ENCODE data around the gene TMEM255B.

The TMEM255B gene

GRCh38 chr13:113859311-113860050, 100.5 kb downstream of the TMEM255B start:
- DNase-seq (ENCODE audit: low read depth, low spot score), result no peak

DNA sequence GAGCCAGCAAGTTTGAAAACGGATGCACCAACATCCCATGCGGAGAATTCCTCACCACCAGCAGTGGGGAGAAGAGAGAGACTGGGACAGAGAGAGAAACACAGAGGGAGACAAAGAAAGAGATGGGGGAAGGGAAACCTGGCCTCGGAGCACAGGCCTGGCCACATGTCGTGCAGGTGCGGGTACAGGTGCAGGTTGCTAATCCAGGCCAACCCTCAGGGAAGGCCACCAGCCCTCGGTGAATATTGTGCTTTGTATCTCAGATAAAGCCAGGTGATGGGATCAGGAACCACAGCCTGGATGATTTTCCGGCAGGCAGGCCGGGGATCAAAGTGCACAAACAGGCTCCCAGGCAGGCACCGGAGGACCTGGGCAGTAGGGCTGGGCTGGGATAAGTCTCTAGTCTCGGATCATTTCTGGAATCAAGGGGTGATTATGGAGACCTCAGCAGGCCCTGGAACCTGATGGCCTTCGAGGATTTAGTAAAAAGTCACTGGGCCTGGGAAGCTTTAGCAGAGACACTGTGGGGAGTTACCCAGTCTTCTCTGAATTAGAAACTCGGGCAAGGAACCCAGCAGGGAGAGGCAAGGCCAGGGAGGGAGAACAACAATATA, 101.1 kb downstream of the TMEM255B start:
- no peak for DNase-seq (ENCODE audit: low read depth, low spot score)

DNA sequence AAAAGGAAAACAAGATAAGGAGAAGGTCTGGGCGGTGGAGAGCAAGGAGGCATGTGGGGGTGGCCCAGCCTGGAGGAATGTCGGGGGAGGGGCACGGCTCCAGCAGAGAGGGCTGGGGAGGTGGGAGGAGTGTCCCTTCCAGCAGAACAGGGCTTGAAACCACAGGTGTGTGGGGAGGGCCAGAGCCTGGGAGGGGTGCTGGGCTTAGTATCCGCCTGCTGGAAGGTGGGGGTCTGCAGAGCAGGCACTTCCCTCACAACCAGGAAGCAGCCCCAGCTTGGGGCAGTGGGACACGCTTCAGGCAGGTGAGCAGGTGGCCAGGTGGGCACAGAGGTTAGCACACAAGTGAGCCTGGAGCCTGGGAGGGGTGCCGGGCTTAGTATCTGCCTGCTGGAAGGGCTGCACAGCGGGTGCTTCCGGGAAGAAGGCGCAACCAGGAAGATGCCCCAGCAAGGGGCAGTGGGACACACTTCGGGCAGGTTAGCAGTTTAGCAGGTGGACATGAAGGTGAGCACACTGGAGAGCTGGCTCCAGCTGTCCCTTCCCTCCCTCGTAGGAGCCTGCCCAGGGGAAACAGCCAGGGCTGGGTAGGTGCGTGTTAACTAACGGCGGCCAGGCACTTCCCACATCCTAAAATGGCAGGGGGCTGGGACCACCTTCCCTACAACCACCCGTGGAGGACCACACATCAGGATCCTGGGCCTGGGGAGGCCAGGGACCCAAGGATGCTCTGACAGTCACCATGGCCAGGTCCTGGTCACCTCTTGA, 101.8 kb downstream of the TMEM255B start:
- DNase-seq (ENCODE audit: low read depth, low spot score), result no peak

- no peak for DNase-seq (ENCODE audit: low read depth, low spot score)
These were observed 102.5 kb downstream of the TMEM255B start for GRCh38 chr13:113861433-113862030.

DNA sequence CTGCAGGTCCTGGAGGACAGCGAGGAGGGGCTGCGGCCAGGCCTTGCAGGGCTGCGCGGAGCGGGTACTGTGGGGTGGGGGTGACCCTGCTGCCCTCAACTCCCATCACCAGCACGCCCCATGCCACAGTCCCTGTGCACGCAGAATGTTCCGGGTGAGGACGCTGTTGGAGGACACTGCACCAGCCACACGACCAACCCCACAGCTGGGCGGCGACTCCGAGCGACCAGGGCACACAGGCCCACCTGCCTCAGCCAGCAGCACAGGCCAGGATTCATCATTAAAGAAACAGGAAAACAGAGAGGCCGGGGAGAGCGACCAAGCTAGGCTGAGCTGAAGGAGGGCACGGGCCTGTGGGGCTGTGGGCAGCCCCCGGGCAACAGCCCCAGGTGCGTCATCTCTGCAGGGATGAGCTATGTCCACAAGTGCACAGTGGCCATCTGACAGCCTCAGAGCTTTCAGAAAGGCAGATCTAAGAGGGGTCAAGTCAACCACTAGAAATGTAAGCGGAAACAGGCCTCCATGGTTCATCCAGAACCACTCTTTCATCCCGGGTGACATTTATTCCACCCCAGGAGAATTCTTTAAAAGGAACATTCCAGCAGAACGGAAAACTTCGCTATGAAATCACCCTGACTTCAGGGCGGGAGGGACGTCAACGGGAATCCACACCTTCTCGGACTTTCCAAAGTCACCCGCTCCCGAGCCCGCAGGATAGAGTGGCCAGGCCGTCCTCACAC, 103.3 kb downstream of the TMEM255B start:
- DNase-seq (ENCODE audit: low read depth, low spot score), result no peak

DNA sequence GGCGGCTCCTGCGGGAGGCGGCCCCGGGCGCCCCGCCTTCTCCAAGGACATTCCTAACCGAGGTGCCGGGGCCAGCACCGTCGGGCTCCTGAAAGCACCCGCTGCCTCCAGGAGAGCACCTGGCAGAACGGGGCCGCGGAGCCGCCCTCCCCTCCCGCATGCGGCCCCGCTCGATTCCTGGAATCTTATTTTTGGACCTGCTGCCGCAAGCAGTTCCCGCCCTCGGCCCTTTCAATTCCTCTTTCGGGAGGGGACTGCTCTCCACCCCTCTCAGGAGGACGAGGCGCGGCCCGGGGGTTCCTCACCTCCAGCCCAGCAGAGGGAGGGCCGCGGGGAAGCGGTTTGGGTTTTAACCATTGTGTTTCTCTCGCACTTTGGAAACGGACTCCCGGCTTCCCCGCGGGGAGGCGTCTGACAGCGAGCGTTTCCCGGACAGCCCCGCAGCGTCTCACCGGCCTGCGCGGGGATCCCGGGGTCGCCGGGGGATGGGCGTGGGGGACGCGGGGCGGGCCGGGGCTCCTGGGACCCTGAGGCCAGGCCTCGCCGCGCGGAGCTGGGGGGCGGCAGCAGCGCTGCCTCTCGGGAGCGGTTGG, 104.0 kb downstream of the TMEM255B start:
- DNase-seq (ENCODE audit: low read depth, low spot score), result no peak

DNA sequence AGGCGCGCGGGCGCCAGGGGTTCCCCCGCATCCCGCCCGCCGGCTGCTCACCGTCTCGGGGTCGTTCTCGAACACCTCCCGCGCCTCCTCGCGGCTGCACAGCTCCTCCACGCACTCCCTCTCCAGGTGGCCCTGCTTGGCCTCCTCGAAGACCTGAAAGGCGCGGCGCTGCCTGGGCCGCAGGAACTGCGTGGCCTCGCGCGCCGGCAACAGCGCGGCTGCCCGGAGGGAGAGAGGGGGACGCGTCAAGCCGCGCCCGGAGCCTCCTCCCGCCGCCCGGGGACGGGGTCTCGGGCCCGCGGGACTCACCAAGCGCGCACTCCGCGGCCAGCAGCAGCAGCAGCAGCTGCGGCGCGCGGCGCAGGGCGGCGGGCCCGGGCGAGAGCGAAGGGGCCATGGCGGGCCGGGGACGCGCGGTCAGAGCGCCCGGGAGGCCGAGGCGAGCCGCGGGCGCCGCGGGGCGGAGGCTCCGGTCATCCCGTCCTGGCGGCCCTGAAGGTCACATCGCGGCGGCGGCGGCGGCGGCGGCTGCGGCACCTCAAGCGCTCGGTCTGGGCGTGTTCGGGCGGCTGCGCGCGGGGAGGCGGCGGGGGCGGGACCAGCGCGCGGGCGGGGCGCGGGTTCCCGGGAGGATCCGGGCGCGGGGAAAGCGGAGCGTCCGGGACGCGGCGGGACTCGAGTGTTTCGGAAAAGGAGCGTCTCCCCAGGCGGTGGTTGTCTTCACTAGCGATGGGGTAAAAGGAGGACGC, 104.7 kb downstream of the TMEM255B start, which contains the start of gene GAS6:
Gene GAS6 (minus strand): TSS at position 553 of the 749 bp plus-strand sequence. CDS start 156 bp downstream, at position 397.
- no peak for DNase-seq (ENCODE audit: low read depth, low spot score)

DNA sequence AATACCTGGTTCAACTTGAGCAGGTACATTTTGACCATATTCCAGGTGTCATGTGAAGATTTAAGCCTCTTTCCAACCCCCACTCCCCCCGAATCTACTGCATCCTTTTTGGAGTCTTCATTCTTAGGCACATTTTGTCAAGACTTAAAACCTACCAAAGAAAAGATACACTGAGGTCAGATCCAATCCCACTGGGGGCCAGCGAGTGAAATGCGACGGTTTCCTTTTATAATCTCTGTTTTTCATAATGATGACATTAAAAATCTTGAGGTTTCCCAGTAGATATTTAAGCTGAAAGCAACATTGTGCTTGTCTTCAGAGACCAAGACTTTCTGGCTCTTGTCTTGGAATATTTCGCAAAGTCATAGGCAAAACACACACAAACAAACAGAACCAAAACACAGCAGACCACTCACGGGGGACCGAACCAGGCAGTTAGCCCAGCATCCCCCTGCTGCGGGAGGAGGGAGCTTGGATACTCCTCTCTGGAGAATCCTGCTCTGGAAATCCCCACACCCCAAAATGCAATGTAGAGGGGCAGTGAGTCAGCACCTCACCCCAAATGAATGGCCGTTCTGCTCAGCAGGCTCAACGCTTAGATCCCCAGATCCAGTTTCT, 105.4 kb downstream of the TMEM255B start:
- DNase-seq (ENCODE audit: low read depth, low spot score), result no peak

DNA sequence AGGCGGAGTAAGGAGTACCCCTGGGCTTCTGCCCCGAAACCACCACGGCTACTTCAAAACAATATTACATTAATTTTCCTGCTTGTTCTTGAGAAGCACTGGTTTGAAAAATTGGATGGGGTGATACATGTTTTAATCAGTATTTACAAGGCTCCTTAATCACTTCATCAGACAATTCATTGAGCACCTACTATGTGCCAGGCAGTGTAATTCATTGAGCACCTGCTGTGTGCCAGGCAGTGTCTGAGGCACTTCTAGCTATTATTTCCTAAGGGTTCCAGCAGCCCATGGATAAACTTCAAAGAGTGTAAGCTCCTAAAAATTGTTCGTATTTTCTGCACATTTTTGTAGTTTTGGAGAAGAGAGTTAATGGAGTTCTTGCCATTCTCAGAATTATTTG, 106.4 kb downstream of the TMEM255B start:
- DNase-seq (ENCODE audit: low read depth, low spot score), result no peak

Data from activated CD4-positive, CD25-positive, alpha-beta regulatory T cell treated with anti-CD3 and anti-CD28 coated beads, Interleukin-2, amount 50 U/mL, for 16 hours (primary cell).